Measurements from ENCODE around the gene SURF4.
"Not testable (repeated sequence)": the region's sequence is repeated elsewhere in the genome, so short reads cannot be mapped to it uniquely, and the experiment has no call there.

Gene SURF4

GRCh38 chr9:133382507-133383141 is 6.8 kb upstream of the SURF4 start:
- Mint-ChIP-seq H3K27me3 (ENCODE audit: low read depth, poor library complexity) (peaks cover 4% of the 10 kb centered on the region), H3K9me3 (peaks cover 11% of the 10 kb centered on the region), H3K27ac (no peak overlapping the region), H3K36me3 (ENCODE audit: low read depth) (no peaks in the 10 kb centered on the region), H3K4me1 (peaks cover 24% of the 10 kb centered on the region), H3K4me3 (no peak overlapping the region)
- DNase-seq: no peak
- no peak for TF ChIP-seq CTCF (IDR thresholded peaks at IDR 0.05)

- Mint-ChIP-seq H3K27ac (no peak overlapping the region), H3K9me3 (peaks cover 18% of the 10 kb centered on the region), H3K4me3 (no peak overlapping the region), H3K27me3 (ENCODE audit: low read depth, poor library complexity) (peaks cover 5% of the 10 kb centered on the region), H3K36me3 (ENCODE audit: low read depth) (no peaks in the 10 kb centered on the region), H3K4me1 (peaks cover 7% of the 10 kb centered on the region)
- no peak for TF ChIP-seq CTCF (IDR thresholded peaks at IDR 0.05)
- DNase-seq: no peak
Measured at GRCh38 chr9:133380734-133381133, 4.9 kb upstream of the SURF4 start.

GRCh38 chr9:133379153-133380086 is 3.6 kb upstream of the SURF4 start:
- Mint-ChIP-seq H3K4me3 (peak overlapping the region; percentile 16), H3K4me1 (peaks cover 14% of the 10 kb centered on the region), H3K27me3 (ENCODE audit: low read depth, poor library complexity) (peaks cover 5% of the 10 kb centered on the region), H3K9me3 (peaks cover 18% of the 10 kb centered on the region), H3K36me3 (ENCODE audit: low read depth) (no peaks in the 10 kb centered on the region), H3K27ac (no peak overlapping the region)
- no peak for DNase-seq
- TF ChIP-seq CTCF (IDR thresholded peaks at IDR 0.05): no peak

GRCh38 chr9:133378408-133378962 is 2.6 kb upstream of the SURF4 start:
- Mint-ChIP-seq H3K27ac (no peak overlapping the region), H3K36me3 (ENCODE audit: low read depth) (no peaks in the 10 kb centered on the region), H3K27me3 (ENCODE audit: low read depth, poor library complexity) (peaks cover 5% of the 10 kb centered on the region), H3K4me1 (peaks cover 21% of the 10 kb centered on the region), H3K4me3 (no peak overlapping the region), H3K9me3 (peaks cover 18% of the 10 kb centered on the region)
- no peak for TF ChIP-seq CTCF (IDR thresholded peaks at IDR 0.05)
- DNase-seq: no peak

- no peak for DNase-seq
- no peak overlapping the region for H3K27ac Mint-ChIP-seq
- peaks cover 18% of the 10 kb centered on the region for H3K9me3 Mint-ChIP-seq
- H3K4me3 Mint-ChIP-seq: no peak overlapping the region
- peaks cover 5% of the 10 kb centered on the region for H3K27me3 Mint-ChIP-seq (ENCODE audit: low read depth, poor library complexity)
- no peak for TF ChIP-seq CTCF (IDR thresholded peaks at IDR 0.05)
- H3K36me3 Mint-ChIP-seq (ENCODE audit: low read depth): no peaks in the 10 kb centered on the region
- H3K4me1 Mint-ChIP-seq: peaks cover 26% of the 10 kb centered on the region
Measured at GRCh38 chr9:133377721-133378216, 1.9 kb upstream of the SURF4 start.

- not testable (repeated sequence) for DNase-seq; H3K27ac Mint-ChIP-seq; H3K36me3 Mint-ChIP-seq (ENCODE audit: low read depth); H3K27me3 Mint-ChIP-seq (ENCODE audit: low read depth, poor library complexity)
- Mint-ChIP-seq H3K4me1 (peaks cover 31% of the 10 kb centered on the region), H3K9me3 (peaks cover 18% of the 10 kb centered on the region), H3K4me3 (peak overlapping the region; percentile 52)
Measured at GRCh38 chr9:133377280-133377679, 1.4 kb upstream of the SURF4 start.

All from nephron progenitor cell (in vitro differentiated cells).